A549 (cell line): Measurements from ENCODE around the gene GABRA4. TPM values are rescaled to one million over a fixed set of nuclear protein-coding genes. Genes with fewer than 3 reads are reported as not detected.

ENCODE experiments used
- ATAC-seq, 2 experiments: fragments of 200-7000 bp in 1 of 2; fragments of >200 bp in 1 of 2; cut with Nextera tagmentation in 1 of 2; cut with Tn5 transposase in 1 of 2; 3 replicates each; pipeline versions ENCODE4 v1.8.0 to v1.9.1; 2018 to 2020; ENCODE audit warnings: mild to moderate bottlenecking in 1 of 2, moderate library complexity in 1 of 2
- CTCF ChIA-PET: fragments of 300-600 bp; sonication (Branson Sonifier 250); formaldehyde crosslinking; extraction: SDS; loops from one replicate; lab custom pipeline; 2021; ENCODE audit warnings: antibody characterized with exemption, inconsistent platforms; lab: Yijun Ruan, JAX
- POLR2A ChIA-PET: fragments of 350-600 bp; formaldehyde crosslinking; extraction: SDS; loops from one replicate; lab custom pipeline; 2021; ENCODE audit warnings: antibody characterized with exemption, inconsistent platforms; lab: Yijun Ruan, JAX
- DNase-seq, 2 experiments: peaks; one replicate each; pipeline versions ENCODE4 v3.0.0 to v3.0.0-alpha.2; 2011 to 2016; ENCODE audit warnings: low read depth in 1 of 2, low spot score in 1 of 2
- FAIRE-seq: peaks from 2 replicates; lab custom pipeline; 2011; peaks lifted over from hg19 to GRCh38; lab: Jason Lieb, UNC
- H3K27ac ChIP-seq, 2 experiments: fragments of >200 bp; sonication (Bioruptor Twin); formaldehyde crosslinking; 3 replicates each; pipeline ENCODE4 v1.5.1; 2016 to 2017
- H3K4me1 ChIP-seq: fragments of >200 bp; sonication (Bioruptor Twin); formaldehyde crosslinking; 3 replicates; pipeline ENCODE4 v1.6.1; 2016
- H3K4me2 ChIP-seq: fragments of >200 bp; sonication (Bioruptor Twin); formaldehyde crosslinking; 3 replicates; pipeline ENCODE4 v1.6.1; 2016
- H3K4me3 ChIP-seq: fragments of >200 bp; sonication (Bioruptor Twin); formaldehyde crosslinking; 3 replicates; pipeline ENCODE4 v1.5.1; 2016
- H3K9me3 ChIP-seq: fragments of >200 bp; sonication (Bioruptor Twin); formaldehyde crosslinking; 3 replicates; pipeline ENCODE4 v1.6.1; 2016
- BCL3 ChIP-seq: fragments of >200 bp; sonication (Bioruptor Twin); formaldehyde crosslinking; IDR thresholded peaks from 3 replicates; pipeline ENCODE4 v1.6.1; 2016
- BHLHE40 ChIP-seq: IDR thresholded peaks from 2 replicates; pipeline ENCODE4 v1.6.1; 2012; ENCODE audit warnings: low read depth, low read length, inconsistent platforms
- CBX2 ChIP-seq: fragments of 200-600 bp; sonication (generic); IDR thresholded peaks from 2 replicates; pipeline ENCODE4 v1.6.1; 2016; ENCODE audit warnings: low read depth, mild to moderate bottlenecking, borderline replicate concordance
- CHD4 ChIP-seq: fragments of 200-600 bp; sonication (generic); IDR thresholded peaks from 2 replicates; pipeline ENCODE4 v1.6.1; 2016; ENCODE audit warnings: antibody characterized with exemption, mild to moderate bottlenecking, borderline replicate concordance
- ESRRA ChIP-seq: fragments of 150-350 bp; IDR thresholded peaks from 2 replicates; pipeline ENCODE4 v1.6.1; 2014; ENCODE audit warnings: mild to moderate bottlenecking, low read length, borderline replicate concordance
- FOSL2 ChIP-seq, 2 experiments: fragments of 450-650 bp in 1 of 2; fragments of >200 bp in 1 of 2; sonication (Bioruptor Twin) in 1 of 2; formaldehyde crosslinking; IDR thresholded peaks; 2 replicates each; pipeline versions ENCODE4 v1.5.0 to v1.6.1; 2016 to 2020; ENCODE audit warnings: mild to moderate bottlenecking in 1 of 2, moderate library complexity in 1 of 2
- GATA3 ChIP-seq: IDR thresholded peaks from 2 replicates; pipeline ENCODE4 v1.6.1; 2012; ENCODE audit warnings: borderline replicate concordance
- HOXB13 ChIP-seq: fragments of 250-450 bp; sonication (Bioruptor Pico); IDR thresholded peaks from 2 replicates; pipeline ENCODE4 v1.5.0; 2020; ENCODE audit warnings: low read depth, mild to moderate bottlenecking, moderate library complexity
- HOXB5 ChIP-seq: fragments of 250-450 bp; sonication (Bioruptor Pico); IDR thresholded peaks from 2 replicates; pipeline ENCODE4 v1.5.0; 2020; ENCODE audit warnings: mild to moderate bottlenecking, moderate library complexity
- JUN ChIP-seq, 2 experiments: fragments of >200 bp; sonication (Bioruptor Twin); formaldehyde crosslinking; IDR thresholded peaks; 2 replicates in 1 of 2; 3 replicates in 1 of 2; pipeline ENCODE4 v1.6.1; 2016 to 2017
- JUNB ChIP-seq: fragments of >200 bp; sonication (Bioruptor Twin); formaldehyde crosslinking; IDR thresholded peaks from 2 replicates; pipeline ENCODE4 v1.6.1; 2016
- KDM5A ChIP-seq: fragments of 200-600 bp; sonication (generic); IDR thresholded peaks from 2 replicates; pipeline ENCODE4 v1.6.1; 2016; ENCODE audit warnings: antibody characterized with exemption, mild to moderate bottlenecking
- MAZ ChIP-seq: fragments of 150-350 bp; IDR thresholded peaks from 2 replicates; pipeline ENCODE4 v1.6.1; 2014; ENCODE audit warnings: antibody characterized with exemption, low read depth, low read length, borderline replicate concordance
- NFE2L2 ChIP-seq: fragments of 150-350 bp; conservative IDR thresholded peaks from 2 replicates; pipeline ENCODE4 v1.6.1; 2014; ENCODE audit warnings: low read length
- NR3C1 ChIP-seq: fragments of >200 bp; sonication (Bioruptor Twin); formaldehyde crosslinking; IDR thresholded peaks from 3 replicates; pipeline ENCODE4 v1.6.1; 2017
- PHF8 ChIP-seq: fragments of 200-600 bp; sonication (generic); IDR thresholded peaks from 2 replicates; pipeline ENCODE4 v1.6.1; 2016; ENCODE audit warnings: low read depth, mild to moderate bottlenecking, antibody characterized with exemption, moderate library complexity, borderline replicate concordance
- POLR2AphosphoS2 ChIP-seq: conservative IDR thresholded peaks from 2 replicates; pipeline ENCODE4 v1.6.1; 2012; ENCODE audit warnings: low read length, improper control_type of control experiment, inconsistent platforms
- TP53 ChIP-seq: fragments of 250-450 bp; sonication (Bioruptor Pico); IDR thresholded peaks from 2 replicates; pipeline ENCODE4 v1.5.0; 2021; ENCODE audit warnings: mild to moderate bottlenecking, moderate library complexity
- ZFP36 ChIP-seq: fragments of 450-650 bp; IDR thresholded peaks from 2 replicates; pipeline ENCODE4 v1.6.1; 2014; ENCODE audit warnings: borderline replicate concordance; ENCODE audit not compliant: partially characterized antibody
- ZNF302 ChIP-seq: fragments of 250-450 bp; sonication (Bioruptor Pico); IDR thresholded peaks from 2 replicates; pipeline ENCODE4 v1.9.0; 2021; ENCODE audit warnings: inconsistent platforms, mild to moderate bottlenecking, moderate library complexity
- WGBS: methylation state at CpG from one replicate; pipeline ENCODE4 v1.1.6; 2017; ENCODE audit errors: missing lambda C conversion rate; 5-methylcytosine and 5-hydroxymethylcytosine counted together
- polyA plus RNA-seq, 4 experiments: library from polyadenylated mRNA; depleted of rRNA in 3 of 4; stranded (reverse); fragments of >200 nt; fragmentation: RNase III in 1 of 4; extraction: RNeasy Plus Mini Kit Qiagen cat#74134 plus additional on column Dnase treatment in 1 of 4; gene quantifications; 2 replicates in 3 of 4; 3 replicates in 1 of 4; pipeline ENCODE4 v1.2.3, GENCODE V29; 2011 to 2017
- TF ChIP-seq, protein P1 (sequence below): fragments of 450-650 bp; IDR thresholded peaks from 2 replicates; pipeline ENCODE4 v1.6.1; 2014; ENCODE audit warnings: antibody characterized with exemption
- TF ChIP-seq, protein P2 (sequence below): fragments of >200 bp; sonication (Bioruptor Twin); formaldehyde crosslinking; IDR thresholded peaks from 2 replicates; pipeline ENCODE4 v1.6.1; 2016

Gene GABRA4
- polyA plus RNA-seq, 2 of the 4 experiments (the other 2 are of a cell fraction): not detected

GRCh38 chr4:46958742-46959488, 34.5 kb downstream of the GABRA4 start (continued):
- no peak for TF ChIP-seq CHD4
- no peak for TF ChIP-seq FOSL2 (IDR thresholded peaks at IDR 0.05)
- no peak for TF ChIP-seq FOSL2 (CRISPR knock-in tag; IDR thresholded peaks at IDR 0.05)
- no peak for TF ChIP-seq ZFP36
- no peak for TF ChIP-seq POLR2AphosphoS2
- TF ChIP-seq KDM5A: no peak
- no peak for TF ChIP-seq NR3C1
- TF ChIP-seq, protein P1, sequence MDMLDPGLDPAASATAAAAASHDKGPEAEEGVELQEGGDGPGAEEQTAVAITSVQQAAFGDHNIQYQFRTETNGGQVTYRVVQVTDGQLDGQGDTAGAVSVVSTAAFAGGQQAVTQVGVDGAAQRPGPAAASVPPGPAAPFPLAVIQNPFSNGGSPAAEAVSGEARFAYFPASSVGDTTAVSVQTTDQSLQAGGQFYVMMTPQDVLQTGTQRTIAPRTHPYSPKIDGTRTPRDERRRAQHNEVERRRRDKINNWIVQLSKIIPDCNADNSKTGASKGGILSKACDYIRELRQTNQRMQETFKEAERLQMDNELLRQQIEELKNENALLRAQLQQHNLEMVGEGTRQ: no peak
- no peak for TF ChIP-seq ESRRA
- no peak for TF ChIP-seq ZNF302 (CRISPR knock-in tag)

DNA sequence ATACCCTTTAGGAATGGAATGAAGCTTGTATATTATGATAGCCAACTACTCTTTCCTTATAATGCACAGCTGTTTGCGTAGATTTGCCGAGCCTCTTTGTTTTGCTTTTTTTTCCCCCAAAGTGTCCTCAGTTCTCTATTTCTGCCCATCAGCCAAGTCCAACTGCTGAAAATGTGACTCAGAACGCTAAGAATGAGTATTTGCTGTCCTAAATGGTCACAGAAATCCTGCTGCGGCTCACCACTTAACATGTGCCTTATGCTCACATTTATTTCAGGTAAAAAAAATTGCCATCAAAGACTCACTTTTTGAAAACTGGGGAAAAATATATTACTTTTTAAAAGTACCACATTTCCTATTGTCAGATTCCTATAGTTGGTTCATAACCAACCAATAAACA, 36.9 kb downstream of the GABRA4 start:
- no peak for ATAC-seq
- no peak overlapping the region for H3K27ac ChIP-seq
- DNase-seq: no peak
- no peaks in the 10 kb centered on the region for H3K9me3 ChIP-seq
- no peak for TF ChIP-seq JUN (IDR thresholded peaks at IDR 0.05)
- no peak for TF ChIP-seq ESRRA
- TF ChIP-seq NFE2L2: no peak
- TF ChIP-seq CHD4: no peak
- no peak for TF ChIP-seq CBX2
- TF ChIP-seq, protein P2, sequence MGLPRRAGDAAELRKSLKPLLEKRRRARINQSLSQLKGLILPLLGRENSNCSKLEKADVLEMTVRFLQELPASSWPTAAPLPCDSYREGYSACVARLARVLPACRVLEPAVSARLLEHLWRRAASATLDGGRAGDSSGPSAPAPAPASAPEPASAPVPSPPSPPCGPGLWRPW: no peak
- TF ChIP-seq, all 56 proteins: peak for 0
- no peak overlapping the region for H3K4me3 ChIP-seq
- POLR2A ChIA-PET: no interaction called here
- no peak overlapping the region for H3K4me2 ChIP-seq
- FAIRE-seq: no peak
- CTCF ChIA-PET: no interaction called here
- H3K4me1 ChIP-seq: no peaks in the 10 kb centered on the region
- 27% methylated on average over 4 of the region's 4 CpGs for WGBS

- H3K4me2 ChIP-seq: no peak overlapping the region
- ChIA-PET CTCF (no interaction called here), POLR2A (no interaction called here)
- no peaks in the 10 kb centered on the region for H3K9me3 ChIP-seq
- FAIRE-seq: no peak
- no peak for DNase-seq
- TF ChIP-seq ESRRA (no peak), PHF8 (no peak), CHD4 (no peak), BCL3 (no peak), MAZ (no peak), GATA3 (no peak), HOXB5 (CRISPR knock-in tag) (no peak), HOXB13 (no peak), JUNB (no peak), CBX2 (no peak), TP53 (no peak), BHLHE40 (no peak)
- TF ChIP-seq, all 56 proteins: peak for 0
- Histone ChIP-seq H3K27ac (no peak overlapping the region), H3K4me1 (no peaks in the 10 kb centered on the region), H3K4me3 (no peak overlapping the region)
- ATAC-seq: no peak
Measured at GRCh38 chr4:46955601-46956000, 37.8 kb downstream of the GABRA4 start.
